GM21717 (cell line): Measurements from ENCODE around the gene TMEM132D.

Experiments used
- ATAC-seq: cut with Tn5 transposase; IDR thresholded peaks from one replicate; pipeline ENCODE4 v1.9.1; 2021; ENCODE audit warnings: mild to moderate bottlenecking, moderate library complexity; ENCODE audit not compliant: unreplicated experiment

Gene TMEM132D

GRCh38 chr12:129145381-129145780 lies 758.4 kb downstream of the TMEM132D start:
- ATAC-seq = no peak

- no peak for ATAC-seq
Observed at GRCh38 chr12:129138776-129139175, 765.0 kb downstream of the TMEM132D start.

- ATAC-seq = no peak
Observed at GRCh38 chr12:129136694-129137325, 767.0 kb downstream of the TMEM132D start.

- no peak for ATAC-seq
Observed at GRCh38 chr12:129127771-129128170, 776.1 kb downstream of the TMEM132D start.

GRCh38 chr12:129127211-129127610 lies 776.6 kb downstream of the TMEM132D start:
- no peak for ATAC-seq

GRCh38 chr12:129119537-129119936 lies 784.3 kb downstream of the TMEM132D start:
- no peak for ATAC-seq

GRCh38 chr12:129115558-129115957 lies 788.3 kb downstream of the TMEM132D start:
- ATAC-seq = no peak

- no peak for ATAC-seq
Observed at GRCh38 chr12:129110575-129110974, 793.2 kb downstream of the TMEM132D start.

GRCh38 chr12:129109174-129110001 lies 794.4 kb downstream of the TMEM132D start:
- no peak for ATAC-seq

GRCh38 chr12:129106772-129107171 lies 797.1 kb downstream of the TMEM132D start:
- no peak for ATAC-seq

GRCh38 chr12:129103231-129103630 lies 800.6 kb downstream of the TMEM132D start:
- ATAC-seq = no peak

GRCh38 chr12:129102233-129102632 lies 801.6 kb downstream of the TMEM132D start:
- ATAC-seq = no peak

- no peak for ATAC-seq
Observed at GRCh38 chr12:129101816-129102215, 802.0 kb downstream of the TMEM132D start.

- no peak for ATAC-seq
Observed at GRCh38 chr12:129101404-129101803, 802.4 kb downstream of the TMEM132D start.

GRCh38 chr12:129097451-129097850 lies 806.4 kb downstream of the TMEM132D start:
- ATAC-seq = no peak

- ATAC-seq = no peak
Observed at GRCh38 chr12:129096968-129097367, 806.9 kb downstream of the TMEM132D start.

- ATAC-seq = no peak
Observed at GRCh38 chr12:129096184-129096583, 807.6 kb downstream of the TMEM132D start.

- no peak for ATAC-seq
Observed at GRCh38 chr12:129089576-129089975, 814.2 kb downstream of the TMEM132D start.

- ATAC-seq = no peak
Observed at GRCh38 chr12:129084875-129085826, 818.7 kb downstream of the TMEM132D start.

- no peak for ATAC-seq
Observed at GRCh38 chr12:129083121-129083840, 820.5 kb downstream of the TMEM132D start.

GRCh38 chr12:129082441-129082840 lies 821.4 kb downstream of the TMEM132D start:
- ATAC-seq = no peak
